Measurements from ENCODE around the gene EHD4. TPM values are rescaled to one million over a fixed set of nuclear protein-coding genes. Genes with fewer than 3 reads are reported as not detected.

EHD4 gene
- total RNA-seq, 1 experiment from 2014 or later, result 20.2 TPM

GRCh38 chr15:41988896-41989572, 16.7 kb upstream of the EHD4 start:
- Mint-ChIP-seq H3K27me3 (ENCODE audit: unreplicated experiment) (no peaks in the 10 kb centered on the region), H3K4me3 (ENCODE audit: low read depth, unreplicated experiment) (no peak overlapping the region), H3K36me3 (ENCODE audit: insufficient read depth, unreplicated experiment) (no peaks in the 10 kb centered on the region), H3K27ac (ENCODE audit: unreplicated experiment) (no peak overlapping the region), H3K9me3 (ENCODE audit: low read depth, unreplicated experiment) (no peaks in the 10 kb centered on the region), H3K4me1 (ENCODE audit: low read depth, unreplicated experiment) (no peaks in the 10 kb centered on the region)
- CTCF ChIA-PET, result interaction anchor here (0.5 to 1.2 kb wide), 3 partner anchors 21 to 96 kb away, joined by 3 to 7 read pairs (median 4); no protein-coding TSS in a partner anchor
- BruUV-seq (replicated peaks), result no TSS peak
- intact Hi-C loops (cut with micrococcal nuclease; ENCODE audit: unreplicated experiment), result loop anchor here (1.0 to 5.0 kb wide), 2 partner anchors 70 to 148 kb away; no protein-coding TSS in a partner anchor
- no peak for DNase-seq
- TF ChIP-seq, protein P1, sequence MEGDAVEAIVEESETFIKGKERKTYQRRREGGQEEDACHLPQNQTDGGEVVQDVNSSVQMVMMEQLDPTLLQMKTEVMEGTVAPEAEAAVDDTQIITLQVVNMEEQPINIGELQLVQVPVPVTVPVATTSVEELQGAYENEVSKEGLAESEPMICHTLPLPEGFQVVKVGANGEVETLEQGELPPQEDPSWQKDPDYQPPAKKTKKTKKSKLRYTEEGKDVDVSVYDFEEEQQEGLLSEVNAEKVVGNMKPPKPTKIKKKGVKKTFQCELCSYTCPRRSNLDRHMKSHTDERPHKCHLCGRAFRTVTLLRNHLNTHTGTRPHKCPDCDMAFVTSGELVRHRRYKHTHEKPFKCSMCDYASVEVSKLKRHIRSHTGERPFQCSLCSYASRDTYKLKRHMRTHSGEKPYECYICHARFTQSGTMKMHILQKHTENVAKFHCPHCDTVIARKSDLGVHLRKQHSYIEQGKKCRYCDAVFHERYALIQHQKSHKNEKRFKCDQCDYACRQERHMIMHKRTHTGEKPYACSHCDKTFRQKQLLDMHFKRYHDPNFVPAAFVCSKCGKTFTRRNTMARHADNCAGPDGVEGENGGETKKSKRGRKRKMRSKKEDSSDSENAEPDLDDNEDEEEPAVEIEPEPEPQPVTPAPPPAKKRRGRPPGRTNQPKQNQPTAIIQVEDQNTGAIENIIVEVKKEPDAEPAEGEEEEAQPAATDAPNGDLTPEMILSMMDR (IDR thresholded peaks at IDR 0.05; ENCODE audit: unreplicated experiment), result no peak

- Mint-ChIP-seq H3K27ac (ENCODE audit: unreplicated experiment) (no peak overlapping the region), H3K36me3 (ENCODE audit: insufficient read depth, unreplicated experiment) (no peaks in the 10 kb centered on the region), H3K9me3 (ENCODE audit: low read depth, unreplicated experiment) (no peaks in the 10 kb centered on the region), H3K4me3 (ENCODE audit: low read depth, unreplicated experiment) (no peak overlapping the region), H3K27me3 (ENCODE audit: unreplicated experiment) (no peaks in the 10 kb centered on the region), H3K4me1 (ENCODE audit: low read depth, unreplicated experiment) (no peaks in the 10 kb centered on the region)
- TF ChIP-seq, protein P1 (IDR thresholded peaks at IDR 0.05; ENCODE audit: unreplicated experiment), result no peak
- no peak for DNase-seq
- CTCF ChIA-PET, result no interaction called here
- intact Hi-C loops (cut with micrococcal nuclease; ENCODE audit: unreplicated experiment), result loop anchor here (5.0 kb wide), 1 partner anchor 149 kb away; no protein-coding TSS in a partner anchor
- BruUV-seq (replicated peaks), result no TSS peak
Observed at GRCh38 chr15:41987925-41988275, 15.5 kb upstream of the EHD4 start.

- Mint-ChIP-seq H3K4me3 (ENCODE audit: low read depth, unreplicated experiment) (no peak overlapping the region), H3K9me3 (ENCODE audit: low read depth, unreplicated experiment) (no peaks in the 10 kb centered on the region), H3K36me3 (ENCODE audit: insufficient read depth, unreplicated experiment) (no peaks in the 10 kb centered on the region), H3K27me3 (ENCODE audit: unreplicated experiment) (no peaks in the 10 kb centered on the region), H3K4me1 (ENCODE audit: low read depth, unreplicated experiment) (no peaks in the 10 kb centered on the region), H3K27ac (ENCODE audit: unreplicated experiment) (no peak overlapping the region)
- no peak for DNase-seq
- intact Hi-C loops (cut with micrococcal nuclease; ENCODE audit: unreplicated experiment), result loop anchor here (5.0 kb wide), 1 partner anchor 150 kb away; no protein-coding TSS in a partner anchor
- TF ChIP-seq, protein P1 (IDR thresholded peaks at IDR 0.05; ENCODE audit: unreplicated experiment), result no peak
- no TSS peak for BruUV-seq (replicated peaks)
- CTCF ChIA-PET, result no interaction called here
Observed at GRCh38 chr15:41987246-41987924, 15.0 kb upstream of the EHD4 start.

GRCh38 chr15:41985236-41986160, 13.1 kb upstream of the EHD4 start:
- H3K27ac Mint-ChIP-seq (ENCODE audit: unreplicated experiment), result no peak overlapping the region
- H3K4me1 Mint-ChIP-seq (ENCODE audit: low read depth, unreplicated experiment), result no peaks in the 10 kb centered on the region
- TF ChIP-seq, protein P1 (IDR thresholded peaks at IDR 0.05; ENCODE audit: unreplicated experiment), result no peak
- CTCF ChIA-PET, result no interaction called here
- no TSS peak for BruUV-seq (replicated peaks)
- H3K9me3 Mint-ChIP-seq (ENCODE audit: low read depth, unreplicated experiment), result no peaks in the 10 kb centered on the region
- no peak overlapping the region for H3K4me3 Mint-ChIP-seq (ENCODE audit: low read depth, unreplicated experiment)
- intact Hi-C loops (cut with micrococcal nuclease; ENCODE audit: unreplicated experiment), result loop anchor here (5.0 kb wide), 1 partner anchor 152 kb away; no protein-coding TSS in a partner anchor
- H3K36me3 Mint-ChIP-seq (ENCODE audit: insufficient read depth, unreplicated experiment), result no peaks in the 10 kb centered on the region
- no peak for DNase-seq
- no peaks in the 10 kb centered on the region for H3K27me3 Mint-ChIP-seq (ENCODE audit: unreplicated experiment)

Measured in Calu3 (cell line).